ENCODE measurements around the gene EPN2.

Gene EPN2

GRCh38 chr17:19296786-19297778, 59.9 kb downstream of the EPN2 start:
- TF ChIP-seq, protein P1, sequence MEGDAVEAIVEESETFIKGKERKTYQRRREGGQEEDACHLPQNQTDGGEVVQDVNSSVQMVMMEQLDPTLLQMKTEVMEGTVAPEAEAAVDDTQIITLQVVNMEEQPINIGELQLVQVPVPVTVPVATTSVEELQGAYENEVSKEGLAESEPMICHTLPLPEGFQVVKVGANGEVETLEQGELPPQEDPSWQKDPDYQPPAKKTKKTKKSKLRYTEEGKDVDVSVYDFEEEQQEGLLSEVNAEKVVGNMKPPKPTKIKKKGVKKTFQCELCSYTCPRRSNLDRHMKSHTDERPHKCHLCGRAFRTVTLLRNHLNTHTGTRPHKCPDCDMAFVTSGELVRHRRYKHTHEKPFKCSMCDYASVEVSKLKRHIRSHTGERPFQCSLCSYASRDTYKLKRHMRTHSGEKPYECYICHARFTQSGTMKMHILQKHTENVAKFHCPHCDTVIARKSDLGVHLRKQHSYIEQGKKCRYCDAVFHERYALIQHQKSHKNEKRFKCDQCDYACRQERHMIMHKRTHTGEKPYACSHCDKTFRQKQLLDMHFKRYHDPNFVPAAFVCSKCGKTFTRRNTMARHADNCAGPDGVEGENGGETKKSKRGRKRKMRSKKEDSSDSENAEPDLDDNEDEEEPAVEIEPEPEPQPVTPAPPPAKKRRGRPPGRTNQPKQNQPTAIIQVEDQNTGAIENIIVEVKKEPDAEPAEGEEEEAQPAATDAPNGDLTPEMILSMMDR (IDR thresholded peaks at IDR 0.05; ENCODE audit: borderline replicate concordance, insufficient read depth, low read depth, low read length), result no peak
- no peak overlapping the region for H3K4me3 ChIP-seq (ENCODE audit: low read depth, low read length)

DNA sequence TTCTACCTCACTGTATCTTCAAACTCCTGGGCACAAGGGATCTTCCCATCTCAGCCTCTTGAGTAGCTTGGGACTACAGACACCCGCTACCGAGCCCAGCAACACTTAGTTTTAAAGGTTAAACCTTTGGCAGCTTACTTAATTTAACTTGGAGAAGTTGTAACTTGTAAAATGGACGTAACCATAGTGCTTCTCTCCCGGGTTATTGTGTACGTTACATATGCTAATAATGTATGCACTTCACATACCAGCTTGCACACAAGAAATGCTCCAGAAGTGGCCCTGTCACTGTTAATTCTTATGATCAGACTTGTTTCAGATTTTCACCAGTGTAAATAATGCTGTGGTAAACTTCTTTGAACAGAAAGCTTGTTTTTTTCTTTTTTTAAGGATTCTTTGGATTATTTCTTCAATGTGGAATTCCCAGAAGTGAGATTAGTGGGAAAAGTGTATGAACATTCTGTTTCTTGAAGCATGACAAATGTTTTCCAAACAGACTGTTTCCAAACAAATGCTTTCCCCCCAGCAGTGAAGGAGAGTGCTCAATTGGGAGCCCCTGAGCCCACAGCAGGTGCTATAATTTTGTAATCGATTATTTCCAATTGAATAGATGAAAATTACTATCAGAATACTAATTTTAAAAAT, 61.5 kb downstream of the EPN2 start:
- H3K4me3 ChIP-seq (ENCODE audit: low read depth, low read length), result no peak overlapping the region
- TF ChIP-seq, protein P1 (IDR thresholded peaks at IDR 0.05; ENCODE audit: borderline replicate concordance, insufficient read depth, low read depth, low read length), result no peak

DNA sequence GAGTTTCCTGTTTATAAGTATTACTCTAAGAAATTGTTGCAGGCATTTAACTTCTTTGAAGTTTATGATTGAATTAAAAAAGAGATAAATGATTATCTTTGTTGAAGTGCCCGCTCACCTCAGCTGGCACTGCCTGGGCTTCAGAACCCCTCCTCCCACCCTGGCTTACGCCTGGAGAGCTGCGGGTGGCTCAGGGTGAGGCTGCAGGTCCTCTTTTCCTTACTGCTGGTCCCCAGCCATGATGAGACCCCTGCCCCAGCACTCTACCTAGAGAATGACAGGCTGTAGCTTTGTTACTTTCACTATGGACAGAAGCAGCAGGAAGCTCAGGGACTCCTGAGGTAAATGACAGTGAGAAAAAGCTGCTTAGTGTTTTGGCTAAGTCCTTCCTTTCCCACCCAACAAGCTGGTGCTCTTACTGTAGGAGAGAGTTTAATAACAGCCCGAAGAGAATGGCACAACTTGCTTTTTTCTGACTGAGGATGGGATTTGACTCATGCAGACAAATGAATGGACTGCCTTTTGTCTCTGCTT, 62.1 kb downstream of the EPN2 start:
- no peak overlapping the region for H3K4me3 ChIP-seq (ENCODE audit: low read depth, low read length)
- TF ChIP-seq, protein P1 (IDR thresholded peaks at IDR 0.05; ENCODE audit: borderline replicate concordance, insufficient read depth, low read depth, low read length), result no peak

DNA sequence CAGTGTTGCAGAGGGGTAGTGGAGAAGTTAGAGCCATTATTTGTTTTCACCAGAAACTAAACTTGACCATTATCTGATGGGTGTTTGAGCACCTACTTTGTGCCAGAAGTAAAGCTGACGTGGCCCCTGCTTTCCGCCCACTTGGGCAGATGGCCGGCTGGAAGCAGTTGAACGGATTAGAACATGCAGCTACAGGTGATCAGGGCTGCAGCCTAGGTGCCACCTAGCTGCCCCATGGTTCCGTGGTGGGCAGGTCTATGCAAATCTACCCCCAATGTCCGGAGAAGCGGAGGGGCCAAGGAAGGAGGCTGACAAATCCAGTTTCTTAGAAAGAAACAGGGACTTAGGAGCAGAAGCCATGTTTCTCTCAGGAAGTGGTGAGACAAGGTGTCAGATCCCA, 62.7 kb downstream of the EPN2 start:
- TF ChIP-seq, protein P1 (IDR thresholded peaks at IDR 0.05; ENCODE audit: borderline replicate concordance, insufficient read depth, low read depth, low read length), result no peak

GRCh38 chr17:19301274-19301951, 64.2 kb downstream of the EPN2 start:
- TF ChIP-seq, protein P1 (IDR thresholded peaks at IDR 0.05; ENCODE audit: borderline replicate concordance, insufficient read depth, low read depth, low read length), result no peak

More for the DNA sequence above, 62.7 kb downstream of the EPN2 start:
- no peak overlapping the region for H3K4me3 ChIP-seq (ENCODE audit: low read depth, low read length)

GRCh38 chr17:19301973-19302372, 64.8 kb downstream of the EPN2 start:
- TF ChIP-seq, protein P1 (IDR thresholded peaks at IDR 0.05; ENCODE audit: borderline replicate concordance, insufficient read depth, low read depth, low read length), result no peak
- H3K4me3 ChIP-seq (ENCODE audit: low read depth, low read length), result no peak overlapping the region

More at GRCh38 chr17:19301274-19301951, 64.2 kb downstream of the EPN2 start:
- no peak overlapping the region for H3K4me3 ChIP-seq (ENCODE audit: low read depth, low read length)
